HEK293 (cell line): ENCODE data around the gene PTPRK.

Source experiments
- CTCF ChIP-seq: fragments of 450-650 bp; formaldehyde crosslinking; IDR thresholded peaks from 2 replicates; pipeline ENCODE4 v1.5.1; 2016; ENCODE audit warnings: missing biosample characterization, missing genetic modification characterization
- GLIS2 ChIP-seq: fragments of 450-650 bp; formaldehyde crosslinking; IDR thresholded peaks from 2 replicates; pipeline ENCODE4 v1.5.1; 2016; ENCODE audit warnings: missing biosample characterization, missing genetic modification characterization
- YY1 ChIP-seq: fragments of 450-650 bp; formaldehyde crosslinking; IDR thresholded peaks from 2 replicates; pipeline ENCODE4 v1.5.1; 2018; ENCODE audit warnings: missing biosample characterization, missing genetic modification characterization
- ZBTB20 ChIP-seq: fragments of 450-650 bp; formaldehyde crosslinking; IDR thresholded peaks from 2 replicates; pipeline ENCODE4 v1.5.1; 2016; ENCODE audit warnings: missing biosample characterization, missing genetic modification characterization
- ZNF248 ChIP-seq: fragments of 450-650 bp; formaldehyde crosslinking; IDR thresholded peaks from 2 replicates; pipeline ENCODE4 v1.5.1; 2017; ENCODE audit warnings: missing biosample characterization, missing genetic modification characterization
- ZNF324 ChIP-seq: fragments of 450-650 bp; formaldehyde crosslinking; IDR thresholded peaks from 2 replicates; pipeline ENCODE4 v1.5.1; 2016; ENCODE audit warnings: missing biosample characterization, missing genetic modification characterization
- ZNF785 ChIP-seq: fragments of 450-650 bp; formaldehyde crosslinking; IDR thresholded peaks from 2 replicates; pipeline ENCODE4 v1.5.1; 2016; ENCODE audit warnings: missing biosample characterization, missing genetic modification characterization

DNA sequence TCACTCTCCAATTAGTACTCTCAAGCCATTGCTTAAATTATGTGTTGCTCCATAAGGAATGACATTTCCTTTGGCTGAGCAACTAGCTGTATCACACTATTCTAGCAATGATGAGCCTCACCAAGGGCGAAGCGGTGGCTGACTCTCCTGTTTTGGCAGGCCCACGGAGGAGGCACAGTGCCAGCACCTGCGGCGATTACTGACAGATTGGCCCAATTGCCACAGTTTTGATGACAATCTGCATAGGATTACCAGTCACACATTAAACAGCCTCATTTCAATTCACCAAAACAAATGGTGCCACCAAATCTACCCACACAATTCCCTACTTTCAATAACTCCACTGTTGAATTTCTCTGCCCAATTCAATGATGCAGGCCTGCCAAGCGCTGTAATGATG is 286.9 kb downstream of the PTPRK start:
- TF ChIP-seq CTCF (tag by site-specific recombination) (no peak), ZNF324 (tag by site-specific recombination) (no peak), GLIS2 (tag by site-specific recombination) (no peak), ZNF785 (tag by site-specific recombination) (no peak), YY1 (tag by site-specific recombination) (no peak), ZBTB20 (tag by site-specific recombination) (no peak), ZNF248 (tag by site-specific recombination) (no peak)
